ENCODE data around the gene PKDCC. TPM values are rescaled to one million over a fixed set of nuclear protein-coding genes. Genes with fewer than 3 reads are reported as not detected.

The PKDCC gene
- total and polyA plus RNA-seq, 2 of the 13 experiments (the other 11 are each of a cell fraction or from before 2014, with no cell fraction given) = 52.6 to 58.8 TPM

GRCh38 chr2:42086500-42086953 is 38.7 kb downstream of the PKDCC start (continued):
- TF ChIP-seq ZNF562 (CRISPR knock-in tag; IDR thresholded peaks at IDR 0.05; ENCODE audit: borderline replicate concordance) (no peak), CBX5 (CRISPR knock-in tag; IDR thresholded peaks at IDR 0.05; ENCODE audit: borderline replicate concordance) (peak; percentile 20; the same call in 1 of the 2 replicates), ZMAT3 (CRISPR knock-in tag; conservative IDR thresholded peaks at IDR 0.05) (0 out of 2 replicates have a peak, but pooled peaks have one; percentile 56), NFKB2 (CRISPR knock-in tag; IDR thresholded peaks at IDR 0.05; ENCODE audit: borderline replicate concordance) (peak; percentile 84), MIER3 (CRISPR knock-in tag; IDR thresholded peaks at IDR 0.05; ENCODE audit: borderline replicate concordance) (peak; percentile 47; the same call in 1 of the 2 replicates), ZMYM4 (CRISPR knock-in tag; IDR thresholded peaks at IDR 0.05) (peak; percentile 51; the same call in 1 of the 2 replicates), ZNF691 (CRISPR knock-in tag; IDR thresholded peaks at IDR 0.05; ENCODE audit: borderline replicate concordance, low read depth) (0 out of 2 replicates have a peak, but pooled peaks have one; percentile 24)

GRCh38 chr2:42087137-42087856 is 39.5 kb downstream of the PKDCC start:
- FAIRE-seq (no peak), ATAC-seq (peak; percentile 4; the same call in 2 of the 3 replicates), DNase-seq (ENCODE audit: low spot score) (no peak)
- Histone ChIP-seq H3K36me3 (replicated peaks in 1 of 2; ENCODE audit: control insufficient read depth in 1 of 2, insufficient read depth in 2 of 2, low read length in 2 of 2) (no peaks in the 10 kb centered on the region), H3K27ac (ENCODE audit: extremely low read length, insufficient read depth, low read length) (no peak overlapping the region), H3K9ac (ENCODE audit: insufficient read depth, low read depth, low read length) (no peak overlapping the region), H3K27me3 (ENCODE audit: control insufficient read depth in 1 of 2, insufficient read depth in 2 of 2, low read length in 2 of 2) (peaks cover 0 to 6% of the 10 kb centered on the region in 2 experiments; a peak in 1 of 5 replicates), H3K79me2 (ENCODE audit: insufficient read depth, low read length) (peaks cover 6% of the 10 kb centered on the region), H4K20me1 (ENCODE audit: insufficient read depth, low read length) (no peaks in the 10 kb centered on the region), H2AFZ (ENCODE audit: low read length) (no peak overlapping the region), H3K9me3 (ENCODE audit: low read length) (no peaks in the 10 kb centered on the region), H3K4me2 (ENCODE audit: low read depth, low read length) (peak overlapping the region; percentile 74), H3K4me1 (ENCODE audit: insufficient read depth, low read length) (peaks cover 73% of the 10 kb centered on the region), H3K4me3 (replicated peaks in 1 of 3; ENCODE audit: insufficient read depth in 1 of 3, low read depth in 2 of 3, low read length in 3 of 3) (no peak overlapping the region; a peak in 1 of 6 replicates)
- intact Hi-C loops (cut with micrococcal nuclease; ENCODE audit: unreplicated experiment) (loop anchor here (2.0 to 5.0 kb wide), 2 partner anchors 30 to 1600 kb away; no protein-coding TSS in a partner anchor), in situ Hi-C loops (cut with HindIII; ENCODE audit: extremely low pct_ligation_motif_present, low pct_unique_long_range_greater_than_20kb) (no loop called here)
- ChIA-PET POLR2A (interaction anchor here (1.3 to 5.7 kb wide), 6 partner anchors 31 to 234 kb away, joined by 3 to 29 read pairs (median 5); partner anchors contain the start of gene PKDCC), CTCF (ENCODE audit: low intra/inter-chr PET ratio, low total read pairs) (interaction anchor here (0.6 to 6.3 kb wide), 9 partner anchors 33 to 281 kb away, joined by 3 to 119 read pairs (median 7); no protein-coding TSS in a partner anchor)
- WGBS (ENCODE audit: low lambda C conversion rate) = 28% methylated on average over 3 of the region's 3 CpGs
- no TSS peak for BruUV-seq (replicated peaks)
- TF ChIP-seq ZNF691 (CRISPR knock-in tag; IDR thresholded peaks at IDR 0.05; ENCODE audit: borderline replicate concordance, low read depth) = peak; percentile 9; the same call in 1 of the 2 replicates
- TF ChIP-seq EEA1 (CRISPR knock-in tag; IDR thresholded peaks at IDR 0.05; ENCODE audit: borderline replicate concordance) = no peak
- peak; percentile 65; the same call in 1 of the 2 replicates for TF ChIP-seq ZKSCAN1 (IDR thresholded peaks at IDR 0.05; ENCODE audit: low read length)
- TF ChIP-seq ASH2L (IDR thresholded peaks at IDR 0.05; ENCODE audit: insufficient read length, low read depth, low read length) = peak; percentile 0
- TF ChIP-seq ZMAT5 (CRISPR knock-in tag; IDR thresholded peaks at IDR 0.05; ENCODE audit: borderline replicate concordance, low read depth) = no peak
- no peak for TF ChIP-seq ELK4 (CRISPR knock-in tag; IDR thresholded peaks at IDR 0.05; ENCODE audit: borderline replicate concordance)
- TF ChIP-seq PATZ1 (CRISPR knock-in tag; IDR thresholded peaks at IDR 0.05) = 0 out of 2 replicates have a peak, but pooled peaks have one; percentile 35

Measured in HepG2 (cell line).